Parathyroid adenoma (tissue), 2 donors: Measurements from ENCODE around the gene NEK1.

Experiments used
- H2AFZ ChIP-seq: fragments of 300-600 bp; sonication (generic); one replicate; pipeline ENCODE4 v1.7.0; 2017; ENCODE audit warnings: antibody characterized with exemption, mild to moderate bottlenecking
- H3K27ac ChIP-seq: fragments of 300-600 bp; sonication (generic); one replicate; pipeline ENCODE4 v1.7.0; 2017
- H3K27me3 ChIP-seq: fragments of 300-600 bp; sonication (generic); one replicate; pipeline ENCODE4 v1.7.0; 2017; ENCODE audit warnings: low read length; ENCODE audit not compliant: control insufficient read depth, insufficient read depth
- H3K36me3 ChIP-seq: fragments of 300-600 bp; sonication (generic); one replicate; pipeline ENCODE4 v1.7.0; 2017; ENCODE audit warnings: low read length; ENCODE audit not compliant: control insufficient read depth, insufficient read depth
- H3K4me1 ChIP-seq: fragments of 300-600 bp; sonication (generic); one replicate; pipeline ENCODE4 v1.7.0; 2017; ENCODE audit warnings: control low read depth
- H3K4me2 ChIP-seq: fragments of 300-600 bp; sonication (generic); one replicate; pipeline ENCODE4 v1.7.0; 2017; ENCODE audit warnings: low read length
- H3K4me3 ChIP-seq: fragments of 300-600 bp; sonication (generic); one replicate; pipeline ENCODE4 v1.7.0; 2017; ENCODE audit warnings: low read depth, low read length
- H3K79me2 ChIP-seq: fragments of 300-600 bp; sonication (generic); one replicate; pipeline ENCODE4 v1.7.0; 2017; ENCODE audit warnings: control low read depth
- H3K9ac ChIP-seq: fragments of 300-600 bp; sonication (generic); one replicate; pipeline ENCODE4 v1.7.0; 2017; ENCODE audit warnings: mild to moderate bottlenecking
- H3K9me3 ChIP-seq: fragments of 300-600 bp; sonication (generic); one replicate; pipeline ENCODE4 v1.7.0; 2017; ENCODE audit warnings: low read length; ENCODE audit not compliant: control insufficient read depth
- TF ChIP-seq, protein P1 (sequence below): fragments of 300-600 bp; sonication (generic); IDR thresholded peaks from one replicate; pipeline ENCODE4 v1.7.0; 2017; ENCODE audit warnings: antibody characterized with exemption, mild to moderate bottlenecking
- donor health status: primary hyperparathyroidism.

The NEK1 gene

DNA sequence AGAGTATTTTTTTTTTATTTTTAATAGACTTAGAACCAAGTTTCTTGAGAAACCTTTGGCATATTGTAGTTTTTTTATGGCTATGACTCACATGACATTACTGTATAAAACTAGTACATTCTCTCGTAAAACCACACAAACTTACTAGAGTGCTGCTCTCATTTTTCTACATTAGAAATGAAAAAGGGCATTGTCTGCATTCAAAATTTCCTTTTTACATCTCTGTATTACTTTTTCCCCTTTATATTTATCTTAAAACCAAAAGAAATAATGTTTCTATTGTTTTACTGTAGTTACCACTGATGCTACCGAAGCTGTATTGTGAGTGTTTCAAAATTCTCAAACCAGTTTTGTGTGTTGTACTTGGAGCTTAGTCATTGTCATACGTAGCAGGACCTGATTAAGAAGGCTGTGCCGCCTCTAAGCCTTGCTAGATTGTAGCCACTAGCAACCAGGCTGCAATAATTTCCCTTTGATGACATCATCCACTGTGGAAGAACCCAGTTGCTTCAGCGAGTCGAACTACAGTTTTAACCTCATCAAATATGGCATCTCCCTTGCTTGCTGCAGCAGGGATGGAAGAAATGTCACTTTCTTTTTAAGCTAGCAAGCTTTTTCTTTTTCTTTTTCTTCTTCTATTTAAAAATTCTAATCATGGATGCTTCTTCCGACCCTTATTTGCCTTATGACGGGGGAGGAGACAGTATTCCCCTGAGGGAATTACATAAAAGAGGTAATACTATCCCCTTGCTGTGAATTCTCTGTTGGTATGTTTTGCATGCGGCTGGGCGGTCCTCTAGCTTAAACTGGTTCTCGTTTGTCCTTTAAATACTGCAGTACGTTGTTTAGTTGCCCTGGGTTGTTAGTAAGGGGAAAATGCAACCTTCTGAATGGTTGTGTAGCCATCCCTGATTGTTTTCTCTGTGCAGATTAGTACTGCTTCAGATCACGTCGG, 47.6 kb upstream of the NEK1 start:
- Histone ChIP-seq H3K4me2 (no peak overlapping the region), H3K27ac (no peak overlapping the region), H3K36me3 (no peaks in the 10 kb centered on the region), H2AFZ (no peak overlapping the region), H3K4me3 (peak overlapping the region; percentile 13), H3K4me1 (peaks cover 3% of the 10 kb centered on the region), H3K27me3 (no peaks in the 10 kb centered on the region), H3K9ac (no peak overlapping the region), H3K9me3 (no peaks in the 10 kb centered on the region), H3K79me2 (peaks cover 3% of the 10 kb centered on the region)
- TF ChIP-seq, protein P1, sequence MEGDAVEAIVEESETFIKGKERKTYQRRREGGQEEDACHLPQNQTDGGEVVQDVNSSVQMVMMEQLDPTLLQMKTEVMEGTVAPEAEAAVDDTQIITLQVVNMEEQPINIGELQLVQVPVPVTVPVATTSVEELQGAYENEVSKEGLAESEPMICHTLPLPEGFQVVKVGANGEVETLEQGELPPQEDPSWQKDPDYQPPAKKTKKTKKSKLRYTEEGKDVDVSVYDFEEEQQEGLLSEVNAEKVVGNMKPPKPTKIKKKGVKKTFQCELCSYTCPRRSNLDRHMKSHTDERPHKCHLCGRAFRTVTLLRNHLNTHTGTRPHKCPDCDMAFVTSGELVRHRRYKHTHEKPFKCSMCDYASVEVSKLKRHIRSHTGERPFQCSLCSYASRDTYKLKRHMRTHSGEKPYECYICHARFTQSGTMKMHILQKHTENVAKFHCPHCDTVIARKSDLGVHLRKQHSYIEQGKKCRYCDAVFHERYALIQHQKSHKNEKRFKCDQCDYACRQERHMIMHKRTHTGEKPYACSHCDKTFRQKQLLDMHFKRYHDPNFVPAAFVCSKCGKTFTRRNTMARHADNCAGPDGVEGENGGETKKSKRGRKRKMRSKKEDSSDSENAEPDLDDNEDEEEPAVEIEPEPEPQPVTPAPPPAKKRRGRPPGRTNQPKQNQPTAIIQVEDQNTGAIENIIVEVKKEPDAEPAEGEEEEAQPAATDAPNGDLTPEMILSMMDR, result no peak

DNA sequence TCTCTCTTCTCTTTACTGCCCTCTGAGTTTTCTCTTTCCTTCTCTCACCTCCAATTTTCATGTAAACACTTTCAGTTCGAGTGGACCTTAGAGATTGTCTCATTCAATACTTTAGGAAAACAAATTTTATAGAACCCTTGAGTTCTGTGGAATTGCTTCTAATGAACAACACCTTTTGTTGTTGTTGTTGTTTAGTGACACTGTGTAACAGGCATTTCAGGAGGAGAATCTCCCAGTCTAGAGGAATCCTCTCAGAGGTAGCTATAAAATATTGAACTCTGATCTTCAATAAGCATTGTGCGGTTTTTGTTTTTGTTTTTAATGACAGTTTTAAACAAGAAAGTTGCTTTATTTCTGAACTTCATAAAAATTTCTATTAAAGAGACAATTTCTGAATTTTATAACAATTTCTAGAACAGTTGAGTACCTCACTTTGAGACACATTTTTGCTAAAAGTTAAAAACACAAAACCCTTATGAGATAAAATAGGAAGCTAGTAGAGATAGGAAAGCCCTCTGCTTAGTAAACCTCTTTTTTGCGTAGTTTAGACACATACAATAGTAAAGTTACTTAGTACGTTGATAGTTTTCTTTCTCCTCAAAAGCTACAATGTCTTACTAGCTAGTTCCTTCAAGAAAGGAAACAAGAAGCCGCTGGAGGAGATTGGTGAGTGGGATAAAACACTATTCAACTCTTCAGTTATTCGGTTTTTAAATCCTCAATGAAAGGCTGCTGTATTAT, 46.8 kb upstream of the NEK1 start:
- Histone ChIP-seq H3K4me1 (peaks cover 3% of the 10 kb centered on the region), H2AFZ (no peak overlapping the region), H3K4me2 (no peak overlapping the region), H3K4me3 (no peak overlapping the region), H3K27ac (no peak overlapping the region), H3K9ac (no peak overlapping the region), H3K79me2 (peaks cover 3% of the 10 kb centered on the region), H3K27me3 (no peaks in the 10 kb centered on the region), H3K36me3 (no peaks in the 10 kb centered on the region), H3K9me3 (no peaks in the 10 kb centered on the region)
- TF ChIP-seq, protein P1, result no peak

DNA sequence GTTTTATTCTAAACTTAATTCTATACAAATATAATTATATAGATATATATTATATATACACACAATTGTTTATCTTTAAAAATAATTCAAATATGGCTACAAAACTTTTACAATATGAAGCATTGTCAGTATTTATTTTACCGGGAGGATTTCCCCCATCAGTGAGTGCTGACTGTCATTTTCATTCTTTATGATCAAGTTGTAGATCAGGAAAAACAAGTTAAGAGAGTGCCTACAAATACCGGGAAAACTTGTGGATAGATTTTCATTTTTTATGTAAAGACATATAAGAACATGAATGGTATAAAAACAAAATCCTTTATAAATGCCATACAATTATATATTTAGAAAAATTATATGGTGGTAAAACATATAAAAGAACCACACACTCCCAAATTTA, 45.8 kb upstream of the NEK1 start:
- H2AFZ ChIP-seq, result no peak overlapping the region
- no peak overlapping the region for H3K27ac ChIP-seq
- no peak overlapping the region for H3K4me2 ChIP-seq
- no peak overlapping the region for H3K4me3 ChIP-seq
- H3K9me3 ChIP-seq, result no peaks in the 10 kb centered on the region
- H3K27me3 ChIP-seq, result no peaks in the 10 kb centered on the region
- no peak overlapping the region for H3K9ac ChIP-seq
- no peaks in the 10 kb centered on the region for H3K36me3 ChIP-seq
- H3K4me1 ChIP-seq, result no peaks in the 10 kb centered on the region
- H3K79me2 ChIP-seq, result peaks cover 3% of the 10 kb centered on the region
- TF ChIP-seq, protein P1, result no peak

GRCh38 chr4:169657470-169658107, 45.2 kb upstream of the NEK1 start:
- Histone ChIP-seq H3K27me3 (no peaks in the 10 kb centered on the region), H3K9ac (no peak overlapping the region), H3K27ac (no peak overlapping the region), H3K4me3 (no peak overlapping the region), H2AFZ (no peak overlapping the region), H3K9me3 (no peaks in the 10 kb centered on the region), H3K4me2 (no peak overlapping the region), H3K79me2 (peaks cover 3% of the 10 kb centered on the region), H3K4me1 (no peaks in the 10 kb centered on the region), H3K36me3 (no peaks in the 10 kb centered on the region)
- TF ChIP-seq, protein P1, result no peak
